Calu3 (cell line): ENCODE data around the gene PLEKHM2. TPM values are rescaled to one million over a fixed set of nuclear protein-coding genes. Genes with fewer than 3 reads are reported as not detected.

Source experiments
- BruUV-seq: library from RNA; stranded (reverse); fragments of 400-500 nt; replicated peaks from 2 replicates; lab custom pipeline; 2021; lab: Mats Ljungman, UMichigan
- CTCF ChIA-PET: fragments of 300-600 bp; sonication (Branson Sonifier 250); formaldehyde crosslinking; loops from one replicate; lab custom pipeline; 2022; ENCODE audit warnings: antibody characterized with exemption; lab: Charles Lee
- DNase-seq: peaks from one replicate; pipeline ENCODE4 v3.0.0; 2022
- H3K27ac Mint-ChIP-seq: one replicate; pipeline ENCODE4 v1.8.0; 2022; ENCODE audit warnings: mixed read lengths; ENCODE audit not compliant: unreplicated experiment
- H3K27me3 Mint-ChIP-seq: one replicate; pipeline ENCODE4 v1.8.0; 2022; ENCODE audit warnings: mixed read lengths; ENCODE audit not compliant: unreplicated experiment
- H3K36me3 Mint-ChIP-seq: one replicate; pipeline ENCODE4 v1.8.0; 2022; ENCODE audit warnings: mild to moderate bottlenecking, moderate library complexity, mixed read lengths; ENCODE audit not compliant: insufficient read depth, unreplicated experiment
- H3K4me1 Mint-ChIP-seq: one replicate; pipeline ENCODE4 v1.8.0; 2022; ENCODE audit warnings: mild to moderate bottlenecking, low read depth, mixed read lengths; ENCODE audit not compliant: unreplicated experiment
- H3K4me3 Mint-ChIP-seq: one replicate; pipeline ENCODE4 v1.8.0; 2022; ENCODE audit warnings: mild to moderate bottlenecking, low read depth, moderate library complexity, mixed read lengths; ENCODE audit not compliant: unreplicated experiment
- H3K9me3 Mint-ChIP-seq: one replicate; pipeline ENCODE4 v1.8.0; 2022; ENCODE audit warnings: low read depth, mixed read lengths; ENCODE audit not compliant: unreplicated experiment
- CTCF ChIP-seq: fragments of 200-600 bp; IDR thresholded peaks from one replicate; pipeline ENCODE4 v1.8.0; 2022; ENCODE audit warnings: antibody characterized with exemption; ENCODE audit not compliant: unreplicated experiment
- intact Hi-C: fragments of 100-400 bp; cut with micrococcal nuclease; formaldehyde crosslinking; loops from one replicate; pipeline ENCODE4 v1.10.0; 2022; ENCODE audit not compliant: unreplicated experiment
- total RNA-seq: library from RNA; stranded (reverse); gene quantifications from 2 replicates; pipeline ENCODE4 v1.2.3, GENCODE V29; 2022

The PLEKHM2 gene
- total RNA-seq, 1 experiment from 2014 or later, result 30.4 TPM

- H3K27me3 Mint-ChIP-seq, result no peaks in the 10 kb centered on the region
- BruUV-seq, result no TSS peak
- intact Hi-C loops, result no loop called here
- no peak for DNase-seq
- no peak overlapping the region for H3K4me3 Mint-ChIP-seq
- CTCF ChIA-PET, result no interaction called here
- H3K27ac Mint-ChIP-seq, result no peak overlapping the region
- TF ChIP-seq CTCF, result no peak
- no peaks in the 10 kb centered on the region for H3K36me3 Mint-ChIP-seq
- H3K9me3 Mint-ChIP-seq, result no peaks in the 10 kb centered on the region
- H3K4me1 Mint-ChIP-seq, result no peaks in the 10 kb centered on the region
Observed at GRCh38 chr1:15691434-15692032, 7.4 kb downstream of the PLEKHM2 start.

DNA sequence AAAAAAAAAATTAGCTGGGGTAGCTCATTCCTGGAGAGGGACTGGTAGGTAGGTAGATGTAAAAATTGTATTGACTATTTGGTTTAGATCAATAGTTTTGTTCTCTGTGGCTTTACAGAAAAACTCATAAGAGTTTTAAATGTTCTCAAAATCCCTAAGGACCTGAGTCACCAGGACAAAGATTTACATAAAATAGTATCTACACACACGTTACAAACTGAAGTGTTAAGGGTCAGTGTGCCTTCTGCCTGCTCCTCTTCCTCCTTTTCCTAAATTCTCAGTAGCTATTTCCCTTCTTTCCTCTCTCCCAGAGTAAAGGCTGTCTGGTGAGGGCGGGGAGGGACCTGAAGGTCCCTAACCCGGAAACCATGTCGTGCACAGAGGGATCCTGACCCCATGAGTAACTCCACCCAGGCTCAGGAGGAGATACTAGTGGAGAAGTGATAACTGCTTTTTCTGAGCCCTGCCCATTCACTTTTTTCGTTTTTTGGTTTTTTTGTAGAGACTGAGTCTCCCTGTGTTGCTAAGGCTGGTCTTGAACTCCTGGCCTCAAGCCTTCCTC is 8.1 kb downstream of the PLEKHM2 start:
- no peak for TF ChIP-seq CTCF
- intact Hi-C loops, result no loop called here
- Mint-ChIP-seq H3K36me3 (no peaks in the 10 kb centered on the region), H3K4me1 (no peaks in the 10 kb centered on the region), H3K9me3 (no peaks in the 10 kb centered on the region), H3K27me3 (no peaks in the 10 kb centered on the region), H3K4me3 (no peak overlapping the region), H3K27ac (no peak overlapping the region)
- BruUV-seq, result no TSS peak
- DNase-seq, result no peak
- CTCF ChIA-PET, result no interaction called here

- no peaks in the 10 kb centered on the region for H3K9me3 Mint-ChIP-seq
- TF ChIP-seq CTCF, result no peak
- no peak for DNase-seq
- no TSS peak for BruUV-seq
- no peaks in the 10 kb centered on the region for H3K27me3 Mint-ChIP-seq
- no peak overlapping the region for H3K4me3 Mint-ChIP-seq
- intact Hi-C loops, result no loop called here
- no peak overlapping the region for H3K27ac Mint-ChIP-seq
- CTCF ChIA-PET, result no interaction called here
- no peaks in the 10 kb centered on the region for H3K36me3 Mint-ChIP-seq
- H3K4me1 Mint-ChIP-seq, result no peaks in the 10 kb centered on the region
Observed at GRCh38 chr1:15693371-15693770, 9.3 kb downstream of the PLEKHM2 start.

- Mint-ChIP-seq H3K4me3 (no peak overlapping the region), H3K9me3 (no peaks in the 10 kb centered on the region), H3K27me3 (no peaks in the 10 kb centered on the region), H3K27ac (no peak overlapping the region), H3K4me1 (no peaks in the 10 kb centered on the region), H3K36me3 (no peaks in the 10 kb centered on the region)
- no peak for DNase-seq
- BruUV-seq, result no TSS peak
- CTCF ChIA-PET, result interaction anchor here (1.3 kb wide), 1 partner anchor 38 kb away, joined by 11 read pairs; no protein-coding TSS in a partner anchor
- no peak for TF ChIP-seq CTCF
- intact Hi-C loops, result no loop called here
Observed at GRCh38 chr1:15696956-15697521, 12.9 kb downstream of the PLEKHM2 start.
